ENCODE measurements around the gene FGB.

Gene FGB

DNA sequence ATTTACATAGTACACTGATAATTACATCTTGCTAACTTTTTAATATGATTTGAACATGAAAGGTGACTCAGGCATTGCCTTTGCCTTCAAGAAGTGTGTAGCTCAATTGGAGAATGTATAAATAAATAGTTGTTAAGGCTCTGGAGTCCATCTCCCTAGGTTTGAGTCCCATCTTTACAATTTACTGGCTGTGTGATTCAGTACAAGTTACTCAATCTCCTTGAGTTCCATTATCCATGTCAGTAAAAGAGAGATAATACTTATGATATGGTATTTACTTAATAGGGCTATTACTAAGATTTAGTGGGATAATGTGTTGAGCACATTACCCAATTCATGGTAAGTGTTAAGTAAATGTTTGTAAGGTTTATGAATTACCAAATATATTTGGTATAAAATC is 51.5 kb downstream of the FGB start:
- TF ChIP-seq CTCF (conservative IDR thresholded peaks at IDR 0.05; ENCODE audit: low read depth, low read length), result no peak
- H3K4me3 ChIP-seq (ENCODE audit: low read depth, low read length), result no peak overlapping the region
- DNase-seq (ENCODE audit: low read depth), result no peak

DNA sequence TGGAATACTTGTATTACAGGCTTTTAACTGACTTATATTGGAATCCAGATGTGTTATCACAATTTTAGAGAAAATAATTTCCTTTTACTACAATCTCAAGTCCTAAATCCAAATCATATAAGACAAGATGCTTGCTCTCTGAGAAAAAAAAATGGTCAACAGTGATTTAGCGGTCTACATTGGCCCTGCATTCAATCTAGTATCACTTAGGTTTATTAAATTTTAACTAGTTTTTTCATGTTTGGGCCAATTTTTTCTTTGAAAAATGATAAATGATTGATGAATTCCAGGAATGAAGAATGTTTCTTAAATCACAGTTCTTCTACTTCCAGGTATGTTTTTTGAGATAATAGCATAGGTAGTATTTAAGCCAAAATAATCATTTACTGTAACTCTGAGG is 52.4 kb downstream of the FGB start:
- no peak for DNase-seq (ENCODE audit: low read depth)

GRCh38 chr4:154616287-154616686 is 53.5 kb downstream of the FGB start:
- no peak for TF ChIP-seq CTCF (conservative IDR thresholded peaks at IDR 0.05; ENCODE audit: low read depth, low read length)
- DNase-seq (ENCODE audit: low read depth), result no peak
- H3K4me3 ChIP-seq (ENCODE audit: low read depth, low read length), result no peak overlapping the region

More for the DNA sequence above, 52.4 kb downstream of the FGB start:
- TF ChIP-seq CTCF (conservative IDR thresholded peaks at IDR 0.05; ENCODE audit: low read depth, low read length), result no peak
- H3K4me3 ChIP-seq (ENCODE audit: low read depth, low read length), result no peak overlapping the region

GRCh38 chr4:154616731-154617130 is 53.9 kb downstream of the FGB start:
- H3K4me3 ChIP-seq (ENCODE audit: low read depth, low read length), result no peak overlapping the region
- TF ChIP-seq CTCF (conservative IDR thresholded peaks at IDR 0.05; ENCODE audit: low read depth, low read length), result no peak
- peak; percentile 17 for DNase-seq (ENCODE audit: low read depth)

GRCh38 chr4:154617820-154618317 is 55.1 kb downstream of the FGB start:
- TF ChIP-seq CTCF (conservative IDR thresholded peaks at IDR 0.05; ENCODE audit: low read depth, low read length), result no peak
- H3K4me3 ChIP-seq (ENCODE audit: low read depth, low read length), result no peak overlapping the region

DNA sequence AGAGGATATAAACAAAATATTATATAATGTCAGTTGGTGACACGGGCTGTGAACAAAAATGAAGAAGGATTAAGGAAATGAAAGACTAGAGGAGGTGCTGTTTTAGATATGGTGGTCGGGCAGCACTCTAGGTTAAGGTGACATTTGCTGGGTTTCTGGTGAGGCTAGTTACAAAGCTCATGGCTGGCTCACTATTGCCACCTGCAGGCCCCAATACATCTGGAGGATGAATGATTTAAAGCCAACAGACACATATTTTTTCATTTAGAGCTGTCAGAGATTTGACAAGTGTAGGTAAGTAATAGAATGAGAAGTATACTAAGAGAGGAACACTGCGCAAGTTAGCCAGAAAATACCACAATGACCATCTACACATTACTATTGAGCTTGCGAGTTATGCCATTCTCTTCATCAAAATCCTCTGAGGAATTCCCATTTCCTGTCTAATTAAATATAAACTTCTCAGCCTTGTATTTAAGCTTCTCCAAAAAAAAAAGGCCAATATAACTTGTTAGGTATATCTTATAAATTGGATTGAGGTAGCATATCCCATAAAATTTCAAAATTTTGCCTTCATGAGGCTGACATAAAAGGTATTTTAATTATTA is 56.0 kb downstream of the FGB start:
- H3K4me3 ChIP-seq (ENCODE audit: low read depth, low read length), result no peak overlapping the region
- TF ChIP-seq CTCF (conservative IDR thresholded peaks at IDR 0.05; ENCODE audit: low read depth, low read length), result peak; percentile 90
- peak; percentile 76 for DNase-seq (ENCODE audit: low read depth)

More at GRCh38 chr4:154617820-154618317, 55.1 kb downstream of the FGB start:
- no peak for DNase-seq (ENCODE audit: low read depth)

DNA sequence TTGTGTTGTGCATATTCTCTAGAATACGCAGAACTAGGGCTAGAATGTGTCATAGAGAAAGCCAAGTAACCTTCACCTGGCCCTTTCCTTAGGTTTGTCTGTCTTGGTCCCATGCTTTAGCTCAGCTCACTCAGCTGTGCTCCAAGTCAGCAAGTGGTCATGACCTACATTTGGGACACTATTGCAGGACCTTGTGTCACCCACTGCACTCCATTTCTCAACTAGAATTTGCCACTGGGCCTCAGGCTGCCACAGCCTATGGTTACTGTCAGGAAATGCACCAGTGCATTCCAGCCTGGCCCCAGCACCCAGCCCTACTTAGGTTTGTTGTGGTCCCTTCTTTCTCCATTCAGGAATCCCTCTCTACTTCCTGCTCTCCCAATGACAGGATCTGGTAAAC is 57.3 kb downstream of the FGB start:
- H3K4me3 ChIP-seq (ENCODE audit: low read depth, low read length), result no peak overlapping the region
- no peak for TF ChIP-seq CTCF (conservative IDR thresholded peaks at IDR 0.05; ENCODE audit: low read depth, low read length)
- DNase-seq (ENCODE audit: low read depth), result no peak
